HepG2 (cell line): ENCODE data around the gene COG1. TPM values are rescaled to one million over a fixed set of nuclear protein-coding genes. Genes with fewer than 3 reads are reported as not detected.

Source experiments
- AHDC1 ChIP-seq: sonication (generic); formaldehyde crosslinking; IDR thresholded peaks from 2 replicates; pipeline ENCODE4 v1.5.1; 2020; ENCODE audit warnings: mild to moderate bottlenecking, missing genetic modification reagents, borderline replicate concordance
- DNMT1 ChIP-seq: sonication (generic); formaldehyde crosslinking; IDR thresholded peaks from 2 replicates; pipeline ENCODE4 v1.5.1; 2020; ENCODE audit warnings: mild to moderate bottlenecking, missing genetic modification reagents
- ETS1 ChIP-seq: sonication (generic); formaldehyde crosslinking; IDR thresholded peaks from 2 replicates; pipeline ENCODE4 v1.4.0; 2020; ENCODE audit warnings: missing genetic modification reagents
- FLYWCH1 ChIP-seq: sonication (generic); formaldehyde crosslinking; IDR thresholded peaks from 2 replicates; pipeline ENCODE4 v1.8.1; 2023; ENCODE audit warnings: mild to moderate bottlenecking, missing genetic modification reagents
- FOXO1 ChIP-seq: sonication (generic); formaldehyde crosslinking; IDR thresholded peaks from 2 replicates; pipeline ENCODE4 v1.4.0; 2020; ENCODE audit warnings: missing genetic modification reagents
- KLF16 ChIP-seq, 2 experiments: sonication (generic) in 1 of 2; formaldehyde crosslinking in 1 of 2; IDR thresholded peaks; 2 replicates each; pipeline versions ENCODE4 v1.6.1 to v1.8.0; 2016 to 2023; ENCODE audit warnings: missing genetic modification reagents in 2 of 2, missing compliant biosample characterization in 1 of 2
- MYC ChIP-seq: sonication (generic); formaldehyde crosslinking; IDR thresholded peaks from 2 replicates; pipeline ENCODE4 v1.9.0; 2021; ENCODE audit warnings: missing genetic modification reagents, borderline replicate concordance
- NONO ChIP-seq, 2 experiments: fragments of 450-650 bp in 1 of 2; sonication (generic) in 1 of 2; formaldehyde crosslinking in 1 of 2; IDR thresholded peaks in 1 of 2; conservative IDR thresholded peaks in 1 of 2; 2 replicates each; pipeline versions ENCODE4 v1.6.1 to v1.8.0; 2017 to 2022; ENCODE audit warnings: mild to moderate bottlenecking in 1 of 2, missing genetic modification reagents in 1 of 2, moderate library complexity in 1 of 2
- TEAD3 ChIP-seq: optimal IDR thresholded peaks from 2 replicates; pipeline ENCODE3; 2016; ENCODE audit warnings: borderline replicate concordance
- ZNF124 ChIP-seq: sonication (generic); formaldehyde crosslinking; IDR thresholded peaks from 2 replicates; pipeline ENCODE4 v1.4.0; 2020; ENCODE audit warnings: missing genetic modification reagents
- ZNF232 ChIP-seq: sonication (generic); formaldehyde crosslinking; IDR thresholded peaks from 2 replicates; pipeline ENCODE4 v1.4.0; 2020; ENCODE audit warnings: missing genetic modification reagents, borderline replicate concordance
- ZNF235 ChIP-seq: sonication (generic); formaldehyde crosslinking; IDR thresholded peaks from 2 replicates; pipeline ENCODE4 v1.8.1; 2023; ENCODE audit warnings: mild to moderate bottlenecking, missing genetic modification reagents, borderline replicate concordance
- ZNF800 ChIP-seq: sonication (generic); formaldehyde crosslinking; IDR thresholded peaks from 2 replicates; pipeline ENCODE4 v1.4.0; 2020; ENCODE audit warnings: missing genetic modification reagents
- polyA plus RNA-seq, 8 experiments: library from polyadenylated mRNA; depleted of rRNA in 3 of 8; stranded (reverse) in 7 of 8; unstranded in 1 of 8; fragments of >200 nt; fragmentation: Illumina TruSeq in 4 of 8; extraction: Trizol in 4 of 8; gene quantifications; 2 replicates each; pipeline versions ENCODE4 v1.2.1 to v1.2.3, GENCODE V29; 2011 to 2016; ENCODE audit warnings: low read depth in 4 of 8, missing spikeins in 1 of 8, mixed read lengths in 1 of 8; ENCODE audit not compliant: insufficient read depth in 1 of 8
- total RNA-seq, 5 experiments: library from RNA; depleted of rRNA; stranded (reverse); fragments of >200 nt; fragmentation: Illumina TruSeq; extraction: Trizol; gene quantifications; 2 replicates each; pipeline ENCODE4 v1.2.3, GENCODE V29; 2016; ENCODE audit warnings: low read depth in 1 of 5
- TF ChIP-seq, protein P1 (sequence below): sonication (generic); formaldehyde crosslinking; IDR thresholded peaks from 2 replicates; pipeline ENCODE4 v1.4.0; 2020; ENCODE audit warnings: missing genetic modification reagents, borderline replicate concordance

The COG1 gene
- total and polyA plus RNA-seq, 2 of the 13 experiments (the other 11 are each of a cell fraction or from before 2014, with no cell fraction given), result 36.6 to 39.7 TPM

DNA sequence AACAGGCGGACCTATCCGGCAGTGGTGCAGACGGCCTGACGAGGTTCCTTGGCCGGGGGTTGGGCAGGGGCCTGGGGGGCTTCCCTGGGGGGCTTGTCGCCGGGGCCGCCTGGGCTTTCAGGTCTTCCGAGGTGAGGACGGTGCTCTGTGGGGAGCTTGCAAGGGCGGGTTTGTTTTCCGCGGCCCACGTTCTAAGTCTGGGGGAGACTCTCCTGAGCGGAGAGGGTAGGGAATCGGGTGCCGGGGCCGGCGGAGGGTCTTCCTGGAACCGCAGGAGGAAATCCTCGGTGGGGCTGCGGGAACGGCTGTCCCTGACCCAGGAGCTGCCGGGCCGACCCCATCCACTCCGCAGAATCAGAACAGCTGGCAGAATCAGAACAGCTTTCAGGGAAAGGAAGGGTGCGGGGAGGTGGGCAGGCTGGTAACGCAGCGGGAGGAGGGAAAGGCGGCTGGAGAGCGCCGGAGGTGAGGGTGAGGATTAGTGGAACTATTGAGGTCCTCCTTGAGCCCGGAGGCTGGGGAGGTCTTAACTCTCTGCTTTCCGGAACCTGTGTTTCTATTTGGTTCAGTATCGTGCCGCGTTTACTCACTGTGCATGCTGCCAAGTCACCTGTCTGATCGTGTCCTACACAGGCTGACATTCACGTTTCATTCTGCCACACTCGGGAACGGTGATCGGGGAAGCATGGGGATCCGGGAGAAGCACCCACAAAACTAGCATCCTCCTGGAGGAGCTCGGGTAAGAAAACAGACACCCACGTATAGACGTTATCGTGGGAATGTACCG is 39.9 kb downstream of the COG1 start (continued):
- TF ChIP-seq ETS1 (CRISPR knock-in tag) (no peak), FLYWCH1 (CRISPR knock-in tag) (no peak), TEAD3 (CRISPR knock-in tag) (no peak), FOXO1 (CRISPR knock-in tag) (0 out of 2 replicates have a peak, but pooled peaks have one; percentile 4), MYC (CRISPR knock-in tag) (no peak), AHDC1 (CRISPR knock-in tag) (0 out of 2 replicates have a peak, but pooled peaks have one; percentile 24), ZNF800 (CRISPR knock-in tag) (no peak), NONO (IDR thresholded peaks at IDR 0.05) (no peak), NONO (CRISPR knock-in tag; conservative IDR thresholded peaks at IDR 0.05) (no peak), DNMT1 (CRISPR knock-in tag) (no peak), ZNF124 (CRISPR knock-in tag) (no peak), KLF16 (CRISPR knock-in tag; IDR thresholded peaks at IDR 0.05) (no peak), ZNF235 (CRISPR knock-in tag) (no peak), ZNF232 (CRISPR knock-in tag) (no peak)
- TF ChIP-seq, protein P1, sequence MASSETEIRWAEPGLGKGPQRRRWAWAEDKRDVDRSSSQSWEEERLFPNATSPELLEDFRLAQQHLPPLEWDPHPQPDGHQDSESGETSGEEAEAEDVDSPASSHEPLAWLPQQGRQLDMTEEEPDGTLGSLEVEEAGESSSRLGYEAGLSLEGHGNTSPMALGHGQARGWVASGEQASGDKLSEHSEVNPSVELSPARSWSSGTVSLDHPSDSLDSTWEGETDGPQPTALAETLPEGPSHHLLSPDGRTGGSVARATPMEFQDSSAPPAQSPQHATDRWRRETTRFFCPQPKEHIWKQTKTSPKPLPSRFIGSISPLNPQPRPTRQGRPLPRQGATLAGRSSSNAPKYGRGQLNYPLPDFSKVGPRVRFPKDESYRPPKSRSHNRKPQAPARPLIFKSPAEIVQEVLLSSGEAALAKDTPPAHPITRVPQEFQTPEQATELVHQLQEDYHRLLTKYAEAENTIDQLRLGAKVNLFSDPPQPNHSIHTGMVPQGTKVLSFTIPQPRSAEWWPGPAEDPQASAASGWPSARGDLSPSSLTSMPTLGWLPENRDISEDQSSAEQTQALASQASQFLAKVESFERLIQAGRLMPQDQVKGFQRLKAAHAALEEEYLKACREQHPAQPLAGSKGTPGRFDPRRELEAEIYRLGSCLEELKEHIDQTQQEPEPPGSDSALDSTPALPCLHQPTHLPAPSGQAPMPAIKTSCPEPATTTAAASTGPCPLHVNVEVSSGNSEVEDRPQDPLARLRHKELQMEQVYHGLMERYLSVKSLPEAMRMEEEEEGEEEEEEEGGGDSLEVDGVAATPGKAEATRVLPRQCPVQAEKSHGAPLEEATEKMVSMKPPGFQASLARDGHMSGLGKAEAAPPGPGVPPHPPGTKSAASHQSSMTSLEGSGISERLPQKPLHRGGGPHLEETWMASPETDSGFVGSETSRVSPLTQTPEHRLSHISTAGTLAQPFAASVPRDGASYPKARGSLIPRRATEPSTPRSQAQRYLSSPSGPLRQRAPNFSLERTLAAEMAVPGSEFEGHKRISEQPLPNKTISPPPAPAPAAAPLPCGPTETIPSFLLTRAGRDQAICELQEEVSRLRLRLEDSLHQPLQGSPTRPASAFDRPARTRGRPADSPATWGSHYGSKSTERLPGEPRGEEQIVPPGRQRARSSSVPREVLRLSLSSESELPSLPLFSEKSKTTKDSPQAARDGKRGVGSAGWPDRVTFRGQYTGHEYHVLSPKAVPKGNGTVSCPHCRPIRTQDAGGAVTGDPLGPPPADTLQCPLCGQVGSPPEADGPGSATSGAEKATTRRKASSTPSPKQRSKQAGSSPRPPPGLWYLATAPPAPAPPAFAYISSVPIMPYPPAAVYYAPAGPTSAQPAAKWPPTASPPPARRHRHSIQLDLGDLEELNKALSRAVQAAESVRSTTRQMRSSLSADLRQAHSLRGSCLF (CRISPR knock-in tag), result no peak
